Endothelial cell of umbilical vein (primary cell): Measurements from ENCODE around the gene QSER1. TPM values are rescaled to one million over a fixed set of nuclear protein-coding genes. Genes with fewer than 3 reads are reported as not detected.
A peak's percentile ranks its signal among the peaks of the same experiment; 100 is the strongest.

Source experiments
- BruUV-seq: library from RNA; stranded (reverse); fragments of 400-500 nt; replicated peaks from 2 replicates; lab custom pipeline; 2021; lab: Mats Ljungman, UMichigan
- CTCF ChIA-PET: fragments of 300-600, 350-600 bp; sonication (Branson Sonifier 250); formaldehyde crosslinking; loops from one replicate; lab custom pipeline; 2021; ENCODE audit warnings: antibody characterized with exemption, inconsistent platforms; lab: Charles Lee
- POLR2A ChIA-PET: fragments of 300-600, 350-600 bp; sonication (Branson Sonifier 250); formaldehyde crosslinking; loops from one replicate; lab custom pipeline; 2021; ENCODE audit warnings: antibody characterized with exemption, inconsistent platforms; lab: Charles Lee
- DNase-seq: peaks from one replicate; pipeline ENCODE4 v3.0.0-alpha.2; 2011; ENCODE audit warnings: low read depth, low spot score
- FAIRE-seq: peaks from 2 replicates; lab custom pipeline; 2011; peaks lifted over from hg19 to GRCh38; lab: Jason Lieb, UNC
- H2AFZ ChIP-seq: 2 replicates; pipeline ENCODE4 v1.6.0; 2012; ENCODE audit warnings: low read depth, low read length, control low read depth, inconsistent platforms
- H3K27ac ChIP-seq: 2 replicates; pipeline ENCODE4 v1.5.1; 2011; ENCODE audit warnings: low read depth, mild to moderate bottlenecking, control low read depth, low read length, moderate library complexity; ENCODE audit not compliant: insufficient read depth
- H3K27me3 ChIP-seq, 2 experiments: 2 replicates each; pipeline versions ENCODE4 v1.6.0 to v1.6.1; 2011; ENCODE audit warnings: low read length in 2 of 2, mixed read lengths in 1 of 2; ENCODE audit not compliant: control insufficient read depth in 2 of 2, insufficient read depth in 2 of 2
- H3K36me3 ChIP-seq, 2 experiments: 2 replicates in 1 of 2; 3 replicates in 1 of 2; pipeline ENCODE4 v1.5.1; 2011; ENCODE audit warnings: low read length in 2 of 2, mild to moderate bottlenecking in 1 of 2, moderate library complexity in 1 of 2; ENCODE audit not compliant: control insufficient read depth in 2 of 2, insufficient read depth in 2 of 2; ENCODE audit errors: extremely low read depth in 1 of 2
- H3K4me1 ChIP-seq: 3 replicates; pipeline ENCODE4 v1.5.1; 2011; ENCODE audit warnings: mild to moderate bottlenecking, low read length; ENCODE audit not compliant: control insufficient read depth, insufficient read depth; ENCODE audit errors: extremely low read depth
- H3K4me2 ChIP-seq: 2 replicates; pipeline ENCODE4 v1.6.1; 2011; ENCODE audit warnings: low read length, control low read depth, mixed read lengths; ENCODE audit not compliant: insufficient read depth
- H3K4me3 ChIP-seq, 3 experiments: fragments of 200-600 bp in 1 of 3; sonication (generic), shearing (Covaris generic) in 1 of 3; replicated peaks in 1 of 3; 2 replicates each; pipeline ENCODE4 v1.5.1; 2011 to 2016; ENCODE audit warnings: control low read depth in 3 of 3, low read length in 3 of 3, mild to moderate bottlenecking in 2 of 3, inconsistent platforms in 1 of 3, low read depth in 1 of 3, moderate library complexity in 1 of 3; ENCODE audit not compliant: insufficient read depth in 1 of 3
- H3K79me2 ChIP-seq: 2 replicates; pipeline ENCODE4 v1.6.0; 2012; ENCODE audit warnings: low read length, inconsistent platforms; ENCODE audit not compliant: control insufficient read depth, insufficient read depth
- H3K9ac ChIP-seq: replicated peaks from 2 replicates; pipeline ENCODE3; 2011; ENCODE audit warnings: low read length, control low read depth; ENCODE audit not compliant: insufficient read depth; ENCODE audit errors: extremely low read depth
- H3K9me1 ChIP-seq: replicated peaks from 3 replicates; pipeline ENCODE4 v1.6.0; 2011; ENCODE audit warnings: mild to moderate bottlenecking, low read length; ENCODE audit not compliant: control insufficient read depth, insufficient read depth; ENCODE audit errors: extremely low read depth
- H3K9me3 ChIP-seq: replicated peaks from 2 replicates; pipeline ENCODE4 v1.5.1; 2012; ENCODE audit warnings: low read length, inconsistent platforms; ENCODE audit not compliant: control insufficient read depth, insufficient read depth
- H4K20me1 ChIP-seq: replicated peaks from 2 replicates; pipeline ENCODE3; 2011; ENCODE audit warnings: mild to moderate bottlenecking, low read length; ENCODE audit not compliant: control insufficient read depth, insufficient read depth; ENCODE audit errors: extremely low read depth
- EZH2 ChIP-seq: IDR thresholded peaks from 2 replicates; pipeline ENCODE4 v1.6.1; 2012; ENCODE audit warnings: borderline replicate concordance, low read depth, mild to moderate bottlenecking, moderate library complexity, low read length, inconsistent platforms; ENCODE audit not compliant: severe bottlenecking
- FOS ChIP-seq: IDR thresholded peaks from 2 replicates; pipeline ENCODE4 v1.6.1; 2011; ENCODE audit warnings: mild to moderate bottlenecking, low read length, moderate library complexity, borderline replicate concordance; ENCODE audit not compliant: insufficient read depth
- GATA2 ChIP-seq: IDR thresholded peaks from 2 replicates; pipeline ENCODE4 v1.7.0; 2011; ENCODE audit warnings: low read depth, mild to moderate bottlenecking, moderate library complexity, mixed read lengths, low read length; ENCODE audit not compliant: insufficient read length, insufficient read depth
- JUN ChIP-seq: IDR thresholded peaks from 2 replicates; pipeline ENCODE4 v1.6.1; 2011; ENCODE audit warnings: borderline replicate concordance, low read depth; ENCODE audit not compliant: insufficient read length, insufficient read depth
- MYC ChIP-seq: IDR thresholded peaks from one replicate; pipeline ENCODE4 v1.6.1; 2011; ENCODE audit warnings: mild to moderate bottlenecking, low read depth, low read length
- POLR2A ChIP-seq: IDR thresholded peaks from 2 replicates; pipeline ENCODE4 v1.6.1; 2012; ENCODE audit warnings: low read depth, mild to moderate bottlenecking, control low read depth, low read length
- POLR2AphosphoS5 ChIP-seq: IDR thresholded peaks from 2 replicates; pipeline ENCODE4 v1.6.1; 2012; ENCODE audit warnings: low read depth, mild to moderate bottlenecking, control low read depth, low read length, moderate library complexity; ENCODE audit not compliant: insufficient read depth
- dilution Hi-C: fragments of 300-500 bp; cut with MboI; formaldehyde crosslinking; loops from one replicate; pipeline ENCODE4 v1.15.0; 2019; ENCODE audit warnings: low sequenced_read_pairs; ENCODE audit not compliant: extremely low pct_ligation_motif_present
- intact Hi-C: fragments of 100-400 bp; cut with micrococcal nuclease; formaldehyde crosslinking; loops from one replicate; pipeline ENCODE4 v1.10.0; 2022
- polyA plus RNA-seq, 4 experiments: library from polyadenylated mRNA; depleted of rRNA in 3 of 4; stranded (reverse) in 3 of 4; unstranded in 1 of 4; fragments of >200 nt; gene quantifications; 2 replicates each; pipeline versions ENCODE4 v1.2.1 to v1.2.3, GENCODE V29; 2011 to 2012; ENCODE audit warnings: missing spikeins in 1 of 4
- total RNA-seq: library from RNA; stranded (reverse); gene quantifications from 2 replicates; pipeline ENCODE4 v1.2.3, GENCODE V29; 2021
- TF ChIP-seq, protein P1 (sequence below), 2 donors: IDR thresholded peaks; 1 replicate in 1 of 2; 2 replicates in 1 of 2; pipeline ENCODE4 v1.5.1; 2011; ENCODE audit warnings: low read length in 2 of 2, mild to moderate bottlenecking in 2 of 2, moderate library complexity in 2 of 2, control low read depth in 1 of 2, inconsistent platforms in 1 of 2, low read depth in 1 of 2; ENCODE audit not compliant: insufficient read depth in 1 of 2; ENCODE audit errors: extremely low read depth in 1 of 2
- TF ChIP-seq, protein P2 (sequence below): IDR thresholded peaks from 2 replicates; pipeline ENCODE4 v1.6.1; 2011; ENCODE audit not compliant: insufficient read depth, insufficient read length

The QSER1 gene
- total and polyA plus RNA-seq, 2 donors (not counting 3 experiments of a cell fraction or from before 2014, with no cell fraction given): 5.5 to 36.6 TPM

GRCh38 chr11:32931606-32932005 lies 39.0 kb downstream of the QSER1 start:
- TF ChIP-seq, protein P1, sequence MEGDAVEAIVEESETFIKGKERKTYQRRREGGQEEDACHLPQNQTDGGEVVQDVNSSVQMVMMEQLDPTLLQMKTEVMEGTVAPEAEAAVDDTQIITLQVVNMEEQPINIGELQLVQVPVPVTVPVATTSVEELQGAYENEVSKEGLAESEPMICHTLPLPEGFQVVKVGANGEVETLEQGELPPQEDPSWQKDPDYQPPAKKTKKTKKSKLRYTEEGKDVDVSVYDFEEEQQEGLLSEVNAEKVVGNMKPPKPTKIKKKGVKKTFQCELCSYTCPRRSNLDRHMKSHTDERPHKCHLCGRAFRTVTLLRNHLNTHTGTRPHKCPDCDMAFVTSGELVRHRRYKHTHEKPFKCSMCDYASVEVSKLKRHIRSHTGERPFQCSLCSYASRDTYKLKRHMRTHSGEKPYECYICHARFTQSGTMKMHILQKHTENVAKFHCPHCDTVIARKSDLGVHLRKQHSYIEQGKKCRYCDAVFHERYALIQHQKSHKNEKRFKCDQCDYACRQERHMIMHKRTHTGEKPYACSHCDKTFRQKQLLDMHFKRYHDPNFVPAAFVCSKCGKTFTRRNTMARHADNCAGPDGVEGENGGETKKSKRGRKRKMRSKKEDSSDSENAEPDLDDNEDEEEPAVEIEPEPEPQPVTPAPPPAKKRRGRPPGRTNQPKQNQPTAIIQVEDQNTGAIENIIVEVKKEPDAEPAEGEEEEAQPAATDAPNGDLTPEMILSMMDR (IDR thresholded peaks at IDR 0.05; ENCODE audit: extremely low read depth in 1 of 2, insufficient read depth in 1 of 2, low read depth in 1 of 2, low read length in 2 of 2): no peak
- TF ChIP-seq JUN: no peak
- no peak for TF ChIP-seq POLR2AphosphoS5
- no peak for TF ChIP-seq EZH2
- no peak for TF ChIP-seq POLR2A
- no peak for TF ChIP-seq FOS
- TF ChIP-seq, protein P2, sequence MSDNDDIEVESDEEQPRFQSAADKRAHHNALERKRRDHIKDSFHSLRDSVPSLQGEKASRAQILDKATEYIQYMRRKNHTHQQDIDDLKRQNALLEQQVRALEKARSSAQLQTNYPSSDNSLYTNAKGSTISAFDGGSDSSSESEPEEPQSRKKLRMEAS: no peak
- no peak for TF ChIP-seq MYC
- TF ChIP-seq GATA2: no peak
- ChIA-PET CTCF (interaction anchor here (0.7 kb wide), 1 partner anchor 37 kb away, joined by 3 read pairs; no protein-coding TSS in a partner anchor), POLR2A (no interaction called here)
- no peak overlapping the region for H2AFZ ChIP-seq
- no peak overlapping the region for H3K27ac ChIP-seq
- H3K9ac ChIP-seq: no peak overlapping the region
- H3K79me2 ChIP-seq: peaks cover 9% of the 10 kb centered on the region
- no peaks in the 10 kb centered on the region for H3K9me3 ChIP-seq
- no peaks in the 10 kb centered on the region for H3K27me3 ChIP-seq
- DNase-seq (peak; percentile 37), FAIRE-seq (no peak)
- no peaks in the 10 kb centered on the region for H4K20me1 ChIP-seq
- peaks cover 16 to 18% of the 10 kb centered on the region in 2 experiments for H3K36me3 ChIP-seq
- intact Hi-C loops: no loop called here
- H3K4me2 ChIP-seq: no peak overlapping the region
- no peak overlapping the region for H3K4me3 ChIP-seq
- H3K9me1 ChIP-seq: no peaks in the 10 kb centered on the region
- BruUV-seq: no TSS peak
- no peaks in the 10 kb centered on the region for H3K4me1 ChIP-seq
- dilution Hi-C loops: no loop called here
